Thyroid gland (tissue), 4 donors: ENCODE data around the gene MEIOSIN.

Source experiments
- CTCF ChIP-seq, 6 experiments: fragments of 200-600 bp in 3 of 6; fragments of 450-650 bp in 3 of 6; sonication (generic) in 3 of 6; IDR thresholded peaks; one replicate each; pipeline ENCODE4 v1.5.1; 2016 to 2019; ENCODE audit warnings: antibody characterized with exemption in 6 of 6, mild to moderate bottlenecking in 2 of 6, inconsistent platforms in 1 of 6, moderate library complexity in 1 of 6
- POLR2A ChIP-seq, 2 donors: fragments of 450-650 bp; IDR thresholded peaks; one replicate each; pipeline ENCODE4 v1.6.1; 2017; ENCODE audit warnings: antibody characterized with exemption in 2 of 2, mild to moderate bottlenecking in 2 of 2, moderate library complexity in 1 of 2

- TF ChIP-seq CTCF (IDR thresholded peaks at IDR 0.05), result no peak
- no peak for TF ChIP-seq POLR2A (IDR thresholded peaks at IDR 0.05)
Measured at GRCh38 chr19:45729800-45730290, 3.4 kb upstream of the MEIOSIN start.
